ENCODE measurements around the gene ASCC1.

The ASCC1 gene

DNA sequence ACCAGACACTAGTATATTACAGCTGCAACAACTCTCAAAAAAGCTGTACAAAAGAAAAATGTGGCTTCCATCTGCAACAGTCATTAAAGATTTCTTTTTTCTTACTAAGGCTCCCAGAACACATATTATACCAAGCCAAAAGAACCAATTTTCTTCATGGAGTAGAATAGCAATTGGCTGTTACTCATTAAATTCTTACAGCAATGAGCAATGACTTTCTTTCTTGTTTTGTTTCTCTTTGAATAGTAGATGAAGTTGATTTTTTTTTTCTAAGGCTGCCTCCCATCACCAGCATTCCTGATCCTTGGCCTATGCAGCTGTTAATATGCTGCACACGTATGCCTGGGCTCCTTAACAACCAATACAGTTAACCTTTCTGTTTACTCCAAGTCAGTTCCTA is 91.1 kb downstream of the ASCC1 start:
- Histone ChIP-seq H3K4me3 (ENCODE audit: low read depth in 1 of 2, low read length in 2 of 2) (no peak overlapping the region), H4K20me1 (ENCODE audit: insufficient read depth, low read length) (no peaks in the 10 kb centered on the region), H3K79me2 (ENCODE audit: insufficient read depth, low read length) (no peaks in the 10 kb centered on the region), H3K36me3 (ENCODE audit: insufficient read depth, low read length) (peaks cover 26% of the 10 kb centered on the region), H3K4me2 (ENCODE audit: insufficient read depth, low read length) (no peak overlapping the region), H3K27ac (ENCODE audit: low read length) (no peak overlapping the region), H2AFZ (ENCODE audit: low read depth, low read length) (no peak overlapping the region), H3K27me3 (ENCODE audit: insufficient read depth, low read length, poor library complexity) (no peaks in the 10 kb centered on the region), H3K9ac (ENCODE audit: low read depth, low read length) (no peak overlapping the region), H3K9me3 (ENCODE audit: insufficient read depth, low read length, severe bottlenecking) (no peaks in the 10 kb centered on the region), H3K4me1 (ENCODE audit: insufficient read depth, low read length) (no peaks in the 10 kb centered on the region)
- DNase-seq: no peak
- TF ChIP-seq, protein P1, sequence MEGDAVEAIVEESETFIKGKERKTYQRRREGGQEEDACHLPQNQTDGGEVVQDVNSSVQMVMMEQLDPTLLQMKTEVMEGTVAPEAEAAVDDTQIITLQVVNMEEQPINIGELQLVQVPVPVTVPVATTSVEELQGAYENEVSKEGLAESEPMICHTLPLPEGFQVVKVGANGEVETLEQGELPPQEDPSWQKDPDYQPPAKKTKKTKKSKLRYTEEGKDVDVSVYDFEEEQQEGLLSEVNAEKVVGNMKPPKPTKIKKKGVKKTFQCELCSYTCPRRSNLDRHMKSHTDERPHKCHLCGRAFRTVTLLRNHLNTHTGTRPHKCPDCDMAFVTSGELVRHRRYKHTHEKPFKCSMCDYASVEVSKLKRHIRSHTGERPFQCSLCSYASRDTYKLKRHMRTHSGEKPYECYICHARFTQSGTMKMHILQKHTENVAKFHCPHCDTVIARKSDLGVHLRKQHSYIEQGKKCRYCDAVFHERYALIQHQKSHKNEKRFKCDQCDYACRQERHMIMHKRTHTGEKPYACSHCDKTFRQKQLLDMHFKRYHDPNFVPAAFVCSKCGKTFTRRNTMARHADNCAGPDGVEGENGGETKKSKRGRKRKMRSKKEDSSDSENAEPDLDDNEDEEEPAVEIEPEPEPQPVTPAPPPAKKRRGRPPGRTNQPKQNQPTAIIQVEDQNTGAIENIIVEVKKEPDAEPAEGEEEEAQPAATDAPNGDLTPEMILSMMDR (IDR thresholded peaks at IDR 0.05; ENCODE audit: borderline replicate concordance, extremely low read depth, low read length, poor library complexity, severe bottlenecking): no peak
- TF ChIP-seq EZH2 (IDR thresholded peaks at IDR 0.05; ENCODE audit: borderline replicate concordance, low read depth, low read length, severe bottlenecking): no peak
- ATAC-seq (ENCODE audit: insufficient read depth, low read depth): no peak

GRCh38 chr10:72124381-72124780 is 91.7 kb downstream of the ASCC1 start:
- Histone ChIP-seq H3K4me1 (ENCODE audit: insufficient read depth, low read length) (no peaks in the 10 kb centered on the region), H3K4me2 (ENCODE audit: insufficient read depth, low read length) (no peak overlapping the region), H3K36me3 (ENCODE audit: insufficient read depth, low read length) (peaks cover 28% of the 10 kb centered on the region), H3K27me3 (ENCODE audit: insufficient read depth, low read length, poor library complexity) (no peaks in the 10 kb centered on the region), H4K20me1 (ENCODE audit: insufficient read depth, low read length) (no peaks in the 10 kb centered on the region), H3K79me2 (ENCODE audit: insufficient read depth, low read length) (no peaks in the 10 kb centered on the region), H3K27ac (ENCODE audit: low read length) (no peak overlapping the region), H3K9ac (ENCODE audit: low read depth, low read length) (no peak overlapping the region), H3K9me3 (ENCODE audit: insufficient read depth, low read length, severe bottlenecking) (no peaks in the 10 kb centered on the region), H3K4me3 (ENCODE audit: low read depth in 1 of 2, low read length in 2 of 2) (no peak overlapping the region), H2AFZ (ENCODE audit: low read depth, low read length) (no peak overlapping the region)
- DNase-seq (no peak), ATAC-seq (ENCODE audit: insufficient read depth, low read depth) (no peak)
- no peak for TF ChIP-seq EZH2 (IDR thresholded peaks at IDR 0.05; ENCODE audit: borderline replicate concordance, low read depth, low read length, severe bottlenecking)
- TF ChIP-seq, protein P1 (IDR thresholded peaks at IDR 0.05; ENCODE audit: borderline replicate concordance, extremely low read depth, low read length, poor library complexity, severe bottlenecking): no peak

DNA sequence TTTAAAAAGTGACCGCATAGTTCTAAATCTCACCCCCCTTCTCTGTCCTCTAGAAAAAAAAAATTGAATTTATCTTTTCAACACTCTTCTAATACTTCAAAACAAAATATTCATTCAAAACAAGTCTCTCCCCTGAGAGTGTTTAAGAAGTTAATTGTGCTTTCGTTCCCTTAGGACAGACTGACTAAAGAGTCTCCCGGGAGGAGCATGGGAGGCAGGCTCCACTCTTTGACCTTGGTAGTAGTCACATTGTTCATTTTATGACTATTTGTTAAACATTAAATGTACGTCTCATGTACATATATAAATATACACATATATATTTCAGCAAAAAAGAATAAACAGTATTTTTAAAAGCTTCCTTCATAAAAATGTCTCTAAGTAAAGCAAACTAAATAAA is 92.5 kb downstream of the ASCC1 start:
- DNase-seq: no peak
- H3K4me3 ChIP-seq (ENCODE audit: low read depth in 1 of 2, low read length in 2 of 2): no peak overlapping the region
- H3K4me1 ChIP-seq (ENCODE audit: insufficient read depth, low read length): no peaks in the 10 kb centered on the region
- H3K9ac ChIP-seq (ENCODE audit: low read depth, low read length): no peak overlapping the region
- H3K9me3 ChIP-seq (ENCODE audit: insufficient read depth, low read length, severe bottlenecking): no peaks in the 10 kb centered on the region
- H4K20me1 ChIP-seq (ENCODE audit: insufficient read depth, low read length): no peaks in the 10 kb centered on the region
- peaks cover 35% of the 10 kb centered on the region for H3K36me3 ChIP-seq (ENCODE audit: insufficient read depth, low read length)
- ATAC-seq (ENCODE audit: insufficient read depth, low read depth): no peak
- no peaks in the 10 kb centered on the region for H3K27me3 ChIP-seq (ENCODE audit: insufficient read depth, low read length, poor library complexity)
- no peak overlapping the region for H3K4me2 ChIP-seq (ENCODE audit: insufficient read depth, low read length)
- no peak overlapping the region for H3K27ac ChIP-seq (ENCODE audit: low read length)
- H3K79me2 ChIP-seq (ENCODE audit: insufficient read depth, low read length): no peaks in the 10 kb centered on the region
- no peak overlapping the region for H2AFZ ChIP-seq (ENCODE audit: low read depth, low read length)
- TF ChIP-seq EZH2 (IDR thresholded peaks at IDR 0.05; ENCODE audit: borderline replicate concordance, low read depth, low read length, severe bottlenecking): no peak
- TF ChIP-seq, protein P1 (IDR thresholded peaks at IDR 0.05; ENCODE audit: borderline replicate concordance, extremely low read depth, low read length, poor library complexity, severe bottlenecking): no peak

GRCh38 chr10:72122221-72122620 is 93.9 kb downstream of the ASCC1 start:
- Histone ChIP-seq H3K9me3 (ENCODE audit: insufficient read depth, low read length, severe bottlenecking) (peaks cover 1% of the 10 kb centered on the region), H3K27me3 (ENCODE audit: insufficient read depth, low read length, poor library complexity) (no peaks in the 10 kb centered on the region), H3K4me1 (ENCODE audit: insufficient read depth, low read length) (no peaks in the 10 kb centered on the region), H4K20me1 (ENCODE audit: insufficient read depth, low read length) (no peaks in the 10 kb centered on the region), H3K4me2 (ENCODE audit: insufficient read depth, low read length) (no peak overlapping the region), H3K79me2 (ENCODE audit: insufficient read depth, low read length) (no peaks in the 10 kb centered on the region), H3K27ac (ENCODE audit: low read length) (no peak overlapping the region), H3K36me3 (ENCODE audit: insufficient read depth, low read length) (peaks cover 35% of the 10 kb centered on the region), H3K9ac (ENCODE audit: low read depth, low read length) (no peak overlapping the region), H2AFZ (ENCODE audit: low read depth, low read length) (no peak overlapping the region), H3K4me3 (ENCODE audit: low read depth in 1 of 2, low read length in 2 of 2) (no peak overlapping the region)
- DNase-seq (no peak), ATAC-seq (ENCODE audit: insufficient read depth, low read depth) (no peak)
- TF ChIP-seq EZH2 (IDR thresholded peaks at IDR 0.05; ENCODE audit: borderline replicate concordance, low read depth, low read length, severe bottlenecking): no peak
- TF ChIP-seq, protein P1 (IDR thresholded peaks at IDR 0.05; ENCODE audit: borderline replicate concordance, extremely low read depth, low read length, poor library complexity, severe bottlenecking): no peak

All from DND-41 (cell line).